HG03135 (cell line): ENCODE measurements around the gene EFTUD2.

Source experiments
- ATAC-seq: cut with Tn5 transposase; IDR thresholded peaks from one replicate; pipeline ENCODE4 v1.9.1; 2021; ENCODE audit warnings: mild to moderate bottlenecking, moderate library complexity; ENCODE audit not compliant: unreplicated experiment

EFTUD2 gene

GRCh38 chr17:44925731-44926697, 26.8 kb upstream of the EFTUD2 start:
- no peak for ATAC-seq

- ATAC-seq: no peak
These were observed 24.9 kb upstream of the EFTUD2 start for GRCh38 chr17:44924107-44924544.

GRCh38 chr17:44922746-44923470, 23.7 kb upstream of the EFTUD2 start:
- ATAC-seq: no peak

GRCh38 chr17:44922136-44922535, 22.9 kb upstream of the EFTUD2 start:
- ATAC-seq: no peak

- no peak for ATAC-seq
These were observed 22.1 kb upstream of the EFTUD2 start for GRCh38 chr17:44921122-44921882.

GRCh38 chr17:44920565-44920940, 21.3 kb upstream of the EFTUD2 start:
- no peak for ATAC-seq

- ATAC-seq: peak; percentile 70
These were observed 20.8 kb upstream of the EFTUD2 start for GRCh38 chr17:44919885-44920564.

- ATAC-seq: no peak
These were observed 20.2 kb upstream of the EFTUD2 start for GRCh38 chr17:44919411-44919810.

- no peak for ATAC-seq
These were observed 18.8 kb upstream of the EFTUD2 start for GRCh38 chr17:44918006-44918405.

- no peak for ATAC-seq
These were observed 18.2 kb upstream of the EFTUD2 start for GRCh38 chr17:44917456-44917855.

- no peak for ATAC-seq
These were observed 17.6 kb upstream of the EFTUD2 start for GRCh38 chr17:44916781-44917241.

GRCh38 chr17:44915862-44916780, 16.9 kb upstream of the EFTUD2 start:
- no peak for ATAC-seq

- no peak for ATAC-seq
These were observed 16.1 kb upstream of the EFTUD2 start, which contains the start of gene GFAP for GRCh38 chr17:44915321-44915726. TSS of gene GFAP (minus strand) at chr17:44915500. CDS start at chr17:44915486, 14 bp downstream.

GRCh38 chr17:44914698-44915271, 15.5 kb upstream of the EFTUD2 start:
- ATAC-seq: no peak

GRCh38 chr17:44914148-44914547, 14.9 kb upstream of the EFTUD2 start:
- no peak for ATAC-seq

GRCh38 chr17:44913676-44914075, 14.4 kb upstream of the EFTUD2 start:
- no peak for ATAC-seq

- ATAC-seq: no peak
These were observed 13.7 kb upstream of the EFTUD2 start for GRCh38 chr17:44912763-44913544.
